NOMO-1 treated with dmso at 0.1 percent for 144 hours (cell line): ENCODE results near the gene STK39.
"Not testable (repeated sequence)": the region's sequence is repeated elsewhere in the genome, so short reads cannot be mapped to it uniquely, and the experiment has no call there.

Experiments used
- DNase-seq: peaks from one replicate; lab custom pipeline; 2025; ENCODE audit not compliant: unreplicated experiment; lab: John Stamatoyannopoulos, UW

STK39 gene

GRCh38 chr2:168140892-168141291 is 106.5 kb downstream of the STK39 start:
- no peak for DNase-seq

GRCh38 chr2:168139852-168140251 is 107.5 kb downstream of the STK39 start:
- DNase-seq: no peak

- DNase-seq: no peak
These were observed 108.5 kb downstream of the STK39 start for GRCh38 chr2:168138901-168139300.

GRCh38 chr2:168138374-168138773 is 109.0 kb downstream of the STK39 start:
- DNase-seq: no peak

GRCh38 chr2:168137510-168138180 is 109.8 kb downstream of the STK39 start:
- no peak for DNase-seq

GRCh38 chr2:168136392-168136977 is 110.9 kb downstream of the STK39 start:
- DNase-seq: no peak

GRCh38 chr2:168135630-168136029 is 111.8 kb downstream of the STK39 start:
- no peak for DNase-seq

- no peak for DNase-seq
These were observed 112.3 kb downstream of the STK39 start for GRCh38 chr2:168135121-168135520.

- no peak for DNase-seq
These were observed 112.9 kb downstream of the STK39 start for GRCh38 chr2:168134485-168134884.

GRCh38 chr2:168132389-168132788 is 115.0 kb downstream of the STK39 start:
- DNase-seq: no peak

- DNase-seq: no peak
These were observed 117.0 kb downstream of the STK39 start for GRCh38 chr2:168130346-168130745.

GRCh38 chr2:168127371-168127770 is 120.0 kb downstream of the STK39 start:
- DNase-seq: no peak

GRCh38 chr2:168122210-168122609 is 125.2 kb downstream of the STK39 start:
- not testable (repeated sequence) for DNase-seq

- no peak for DNase-seq
These were observed 126.7 kb downstream of the STK39 start for GRCh38 chr2:168120730-168121129.

GRCh38 chr2:168120310-168120709 is 127.1 kb downstream of the STK39 start:
- no peak for DNase-seq

GRCh38 chr2:168119515-168120141 is 127.8 kb downstream of the STK39 start:
- no peak for DNase-seq

- peak; percentile 37 for DNase-seq
These were observed 128.5 kb downstream of the STK39 start for GRCh38 chr2:168118733-168119514.

GRCh38 chr2:168116448-168116847 is 130.9 kb downstream of the STK39 start:
- DNase-seq: no peak

- DNase-seq: no peak
These were observed 132.8 kb downstream of the STK39 start for GRCh38 chr2:168114619-168115018.

GRCh38 chr2:168114040-168114439 is 133.4 kb downstream of the STK39 start:
- no peak for DNase-seq

- DNase-seq: no peak
These were observed 140.1 kb downstream of the STK39 start for GRCh38 chr2:168107322-168107721.
